ENCODE measurements around the gene DOCK9.
"Not testable (repeated sequence)": the region's sequence is repeated elsewhere in the genome, so short reads cannot be mapped to it uniquely, and the experiment has no call there.

Gene DOCK9

DNA sequence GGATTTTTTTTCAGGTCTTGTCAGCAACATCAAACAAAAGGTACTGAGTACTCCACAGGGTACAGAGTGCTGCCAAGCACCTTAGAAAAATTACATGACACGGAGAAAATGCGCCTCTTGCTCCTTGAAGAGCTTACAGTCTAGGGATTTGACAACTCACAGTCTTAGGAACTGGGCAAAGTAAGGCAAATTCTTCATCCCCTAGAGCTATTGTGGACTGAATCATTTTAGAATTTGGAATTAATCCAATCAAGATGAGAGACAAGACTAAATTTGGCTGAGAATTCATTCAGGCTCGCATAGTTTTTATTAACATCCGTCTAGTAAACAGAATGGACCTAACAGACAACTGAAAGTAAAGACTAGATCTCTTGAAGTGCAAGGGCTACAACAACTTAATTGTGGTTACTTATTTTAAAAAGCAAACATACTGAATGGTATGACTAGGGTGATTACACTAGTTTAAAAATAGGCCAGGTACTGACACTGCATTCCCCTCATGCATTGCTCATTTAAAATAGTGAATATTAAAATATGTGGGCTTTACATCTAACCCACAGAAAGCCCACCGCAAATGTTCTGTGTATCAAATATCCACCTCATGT is 165.6 kb downstream of the DOCK9 start:
- DNase-seq = not testable (repeated sequence)

DNA sequence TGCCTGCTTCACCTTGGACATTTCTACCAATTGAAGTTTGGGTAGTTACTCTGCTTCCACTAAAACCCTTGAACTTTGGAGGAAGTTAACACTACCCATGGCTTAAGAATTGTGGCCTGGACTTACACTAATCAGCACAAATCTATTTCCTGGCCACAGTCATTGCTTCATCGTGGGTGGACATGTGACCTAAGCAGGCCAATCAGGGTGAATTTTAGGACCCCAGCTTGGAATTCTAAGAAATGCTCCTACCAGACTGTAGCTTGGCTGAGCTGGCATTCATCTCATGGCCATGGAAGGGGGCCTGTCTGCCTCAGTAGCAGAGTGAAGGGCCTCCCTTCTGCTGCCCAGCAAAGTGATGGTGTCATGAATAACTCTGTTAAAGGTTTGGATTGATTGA is 167.1 kb downstream of the DOCK9 start:
- no peak for DNase-seq

DNA sequence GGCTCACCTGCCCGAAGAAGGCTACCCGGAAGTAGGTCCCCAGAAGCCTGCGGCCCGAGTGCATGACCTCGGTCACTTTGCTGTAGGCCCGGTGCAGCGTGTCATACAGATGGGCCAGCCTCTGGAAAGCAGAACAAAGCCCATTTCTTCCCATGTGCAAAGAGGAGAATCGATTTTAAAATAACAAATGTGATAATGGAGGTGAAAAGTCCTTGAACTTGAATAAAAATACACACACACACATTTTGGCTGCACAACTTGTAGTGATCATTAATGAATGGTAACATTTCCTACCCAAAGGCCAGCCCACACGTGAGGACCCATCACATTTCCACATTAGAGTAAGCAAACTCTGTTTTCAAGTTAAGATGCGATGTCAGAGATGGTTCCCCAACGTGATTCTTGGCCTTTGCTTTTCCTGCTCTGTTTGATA is 168.5 kb downstream of the DOCK9 start:
- no peak for DNase-seq

DNA sequence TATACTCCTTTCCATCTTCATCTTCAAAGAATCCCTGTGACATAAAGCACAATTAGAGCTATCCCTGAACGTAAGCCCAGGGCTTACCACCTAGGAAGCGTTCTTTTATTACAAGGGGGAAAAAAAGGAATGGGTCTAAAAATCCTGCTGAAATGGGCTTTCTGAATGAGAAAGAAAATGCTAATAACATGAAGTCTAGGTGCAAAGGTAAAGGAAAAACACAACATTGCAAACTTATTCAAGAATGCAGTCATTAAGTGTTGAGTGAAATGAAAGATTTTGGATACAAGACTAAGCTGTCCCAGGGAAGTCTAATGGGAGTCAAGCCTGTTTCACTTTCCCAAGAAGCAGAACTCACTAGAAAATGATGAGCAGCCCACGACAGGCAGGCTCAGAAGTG is 170.1 kb downstream of the DOCK9 start:
- no peak for DNase-seq

DNA sequence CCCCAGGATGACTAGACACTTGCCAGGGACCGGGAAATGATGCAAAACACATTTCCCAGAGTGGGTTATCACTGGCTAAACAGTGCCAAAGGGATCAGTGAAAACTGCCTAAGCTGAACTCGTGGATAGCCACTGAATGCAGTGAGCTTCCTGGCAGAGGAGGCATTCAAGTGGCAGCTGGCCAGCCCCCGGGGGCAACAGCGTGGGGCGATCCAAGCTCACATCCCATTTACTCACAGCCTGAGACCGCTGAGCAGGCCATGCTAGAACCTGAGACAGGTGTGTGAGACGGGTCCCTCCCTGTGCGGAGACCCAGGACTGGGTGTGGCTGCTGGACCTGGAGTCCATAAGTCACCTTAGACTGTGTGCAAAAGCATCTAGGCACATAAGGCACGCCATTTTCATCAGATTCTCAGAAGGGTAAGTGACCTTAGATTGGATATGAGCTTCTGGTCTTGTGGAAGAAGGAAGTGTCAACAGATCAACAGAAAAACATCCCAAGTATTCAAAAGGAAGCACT is 173.5 kb downstream of the DOCK9 start:
- no peak for DNase-seq

DNA sequence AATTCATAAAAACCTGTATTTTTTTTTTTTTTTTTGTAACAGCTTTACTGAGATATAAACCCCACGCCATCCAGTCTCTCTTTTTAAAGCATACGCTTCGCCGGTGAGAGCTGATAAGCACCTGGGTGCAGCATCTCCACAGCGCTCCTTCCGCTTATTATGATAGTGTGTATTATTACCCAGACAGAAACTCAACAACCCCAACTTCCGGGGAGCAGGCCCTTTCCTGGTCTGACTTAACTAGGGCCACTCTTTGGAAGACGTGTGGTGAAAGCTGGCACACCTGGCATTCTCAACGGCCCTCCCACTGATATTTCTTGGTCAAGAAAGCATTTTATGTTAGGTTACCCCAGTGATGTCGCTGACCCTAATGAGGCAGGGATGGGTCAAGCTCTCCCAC is 173.9 kb downstream of the DOCK9 start:
- no peak for DNase-seq

DNA sequence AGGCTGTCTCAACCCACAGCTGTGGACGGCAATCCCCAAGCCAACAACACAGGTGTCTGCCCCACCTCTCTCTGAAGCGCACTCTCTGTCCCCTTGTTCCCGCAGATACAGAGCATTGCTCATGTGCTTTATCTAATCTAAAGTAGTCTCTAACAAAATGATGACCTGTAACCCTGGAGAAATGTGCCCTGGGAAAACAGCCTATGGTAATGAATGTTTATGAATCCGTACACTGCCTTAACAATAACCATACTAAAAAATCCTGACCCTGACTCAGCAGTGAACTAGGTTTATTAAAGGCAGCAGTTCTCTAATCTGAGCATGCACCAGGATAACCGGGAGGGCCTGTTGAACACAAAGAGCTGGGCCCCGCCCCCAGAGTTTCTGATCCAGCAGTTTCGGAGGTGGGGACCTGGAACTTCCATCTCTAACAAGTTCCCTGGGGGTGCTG is 174.7 kb downstream of the DOCK9 start:
- DNase-seq = no peak

DNA sequence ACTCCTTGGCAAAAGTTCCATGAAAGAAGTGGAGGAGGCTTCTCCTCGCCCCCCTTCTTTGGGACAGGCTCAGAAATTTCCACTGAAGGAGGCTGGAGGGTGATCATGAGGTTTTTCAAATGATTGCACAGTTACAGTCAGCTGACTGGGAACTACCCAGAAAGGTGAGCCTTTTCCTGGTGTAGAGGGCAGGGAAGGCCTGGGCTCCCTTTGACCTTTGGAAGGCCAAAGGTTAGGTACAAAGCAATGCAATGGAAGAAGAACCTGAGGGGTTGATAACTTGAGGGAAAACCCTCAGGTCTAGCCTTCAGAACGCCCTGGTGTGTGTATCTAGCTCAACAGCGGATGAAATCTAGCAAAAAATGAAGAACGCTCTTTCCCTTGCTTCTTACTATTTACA is 175.3 kb downstream of the DOCK9 start:
- DNase-seq = no peak

DNA sequence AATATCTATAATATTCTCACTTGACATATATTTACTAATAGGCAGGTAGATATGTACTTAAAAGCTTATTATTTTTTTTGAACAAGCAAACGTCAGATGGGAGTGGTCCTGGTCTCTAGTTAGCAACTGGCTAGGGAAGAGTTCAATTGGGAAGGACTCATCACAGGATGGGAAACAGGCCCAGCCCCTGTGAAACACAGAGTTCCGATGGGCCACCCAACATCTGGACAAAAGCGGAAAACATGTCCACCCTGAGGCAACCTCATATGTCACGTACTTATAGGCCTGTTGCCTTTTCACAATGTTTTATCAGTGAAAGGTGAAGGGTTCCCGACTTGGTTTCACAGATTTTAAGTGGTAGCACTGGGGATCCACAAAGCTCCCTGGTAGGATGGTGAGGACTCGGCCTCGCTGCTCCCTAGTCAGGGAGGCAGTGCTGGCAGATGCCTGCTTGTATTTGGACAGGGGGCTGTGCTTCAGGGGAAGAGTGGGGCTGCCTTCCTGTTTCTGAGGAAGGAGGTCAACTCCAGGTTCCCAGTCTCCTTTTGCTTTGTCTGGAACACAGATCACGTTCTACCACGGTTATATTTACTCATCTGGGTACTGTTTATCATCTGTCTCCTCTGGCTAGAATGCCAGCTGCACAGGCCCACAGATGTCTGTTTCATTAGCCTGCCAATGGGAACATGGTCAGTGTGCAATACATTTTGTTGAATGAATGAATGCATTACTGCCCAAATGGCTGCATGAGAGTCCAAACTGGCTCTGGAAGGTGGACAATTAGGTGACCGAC is 176.0 kb downstream of the DOCK9 start:
- DNase-seq = no peak

DNA sequence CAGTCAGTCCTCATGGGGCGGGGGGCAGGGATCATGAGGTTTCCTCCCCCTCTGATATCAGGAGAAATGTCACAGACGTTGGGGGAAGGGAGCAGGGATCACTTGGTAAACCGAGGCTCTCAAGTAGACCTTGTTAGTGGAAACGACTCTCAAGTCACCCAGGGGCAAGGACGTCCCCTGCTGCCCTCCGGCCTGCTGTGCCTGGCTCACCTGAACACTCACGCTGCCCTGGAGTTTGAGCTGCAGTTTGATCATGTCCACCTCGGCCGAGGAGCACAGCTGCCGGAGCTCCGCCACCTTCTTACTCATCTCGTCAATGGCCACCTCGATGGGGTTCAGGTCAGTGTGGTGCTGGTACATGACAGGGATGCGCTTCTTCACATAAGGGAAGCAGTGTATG is 177.8 kb downstream of the DOCK9 start:
- DNase-seq = no peak

DNA sequence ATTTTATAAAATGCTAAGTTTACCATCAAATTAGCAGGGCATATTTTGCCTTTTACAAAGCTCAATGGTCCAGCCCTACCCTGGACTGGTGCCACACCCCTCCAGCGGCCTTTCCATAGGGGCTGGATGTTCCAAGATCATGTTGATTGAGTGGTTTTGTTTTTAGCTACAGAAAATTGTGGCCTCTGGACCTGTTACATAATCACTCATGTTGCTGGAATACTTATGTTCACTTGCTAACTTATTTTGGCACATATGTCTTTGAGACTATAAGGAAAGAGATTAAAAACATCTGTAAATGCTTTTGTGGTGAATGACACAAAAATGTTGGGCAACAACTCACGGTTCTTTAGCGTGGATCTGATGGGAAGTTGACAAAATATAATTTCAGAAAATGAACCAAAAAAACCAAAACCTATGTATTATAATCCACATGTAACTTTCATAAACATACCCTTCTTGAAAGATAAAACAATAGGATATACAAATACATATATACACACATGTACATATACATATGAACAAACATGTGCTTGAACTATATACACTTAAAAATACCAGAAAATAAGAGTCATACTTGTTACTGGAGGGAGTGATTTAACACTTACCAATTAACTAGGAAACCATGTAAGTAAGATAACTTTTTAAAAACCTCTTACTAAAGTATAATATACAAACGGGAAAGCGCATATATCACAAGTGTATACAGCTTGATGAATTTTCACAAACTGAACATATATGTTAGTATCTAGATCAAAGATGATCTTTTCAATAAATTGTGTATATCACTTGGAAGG is 178.8 kb downstream of the DOCK9 start:
- no peak for DNase-seq

DNA sequence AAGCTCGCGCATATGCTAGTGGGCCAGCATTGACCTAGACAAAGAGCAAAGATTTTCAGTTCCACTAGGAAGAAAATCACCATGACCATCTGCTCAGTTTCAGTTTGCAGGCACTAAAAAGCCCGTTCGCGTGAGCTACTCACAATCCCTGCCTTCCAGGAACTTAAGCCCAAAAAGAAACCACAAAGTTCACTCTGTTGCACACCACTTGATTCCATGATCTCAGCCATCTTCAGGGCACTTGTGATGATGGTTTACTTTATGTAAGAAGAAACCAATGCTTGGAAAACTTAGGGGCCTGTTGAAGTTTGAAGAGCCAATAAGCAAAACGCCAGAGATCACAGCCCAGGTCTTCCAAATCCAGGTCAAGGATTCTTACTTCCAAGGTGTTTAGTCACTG is 180.4 kb downstream of the DOCK9 start:
- DNase-seq = no peak

DNA sequence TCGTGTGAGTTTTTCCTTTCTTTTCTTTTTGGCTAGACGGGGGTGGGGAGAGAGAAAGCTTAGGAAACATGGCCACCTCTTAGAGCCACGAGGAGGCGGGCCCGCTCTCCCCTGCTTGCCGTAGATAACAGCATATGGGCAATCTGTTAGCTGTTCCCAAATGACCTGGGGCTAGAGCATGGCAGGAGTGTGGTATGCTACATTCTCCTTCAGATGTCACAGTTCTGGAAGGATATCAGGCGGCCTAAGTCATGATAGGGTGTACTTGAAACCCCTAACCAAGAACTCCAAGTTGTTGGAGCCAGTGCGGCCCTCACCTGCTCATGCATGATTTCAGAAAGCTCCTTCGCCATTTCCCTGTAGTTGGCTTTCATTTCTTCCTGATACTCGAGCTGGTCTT is 181.1 kb downstream of the DOCK9 start:
- no peak for DNase-seq

DNA sequence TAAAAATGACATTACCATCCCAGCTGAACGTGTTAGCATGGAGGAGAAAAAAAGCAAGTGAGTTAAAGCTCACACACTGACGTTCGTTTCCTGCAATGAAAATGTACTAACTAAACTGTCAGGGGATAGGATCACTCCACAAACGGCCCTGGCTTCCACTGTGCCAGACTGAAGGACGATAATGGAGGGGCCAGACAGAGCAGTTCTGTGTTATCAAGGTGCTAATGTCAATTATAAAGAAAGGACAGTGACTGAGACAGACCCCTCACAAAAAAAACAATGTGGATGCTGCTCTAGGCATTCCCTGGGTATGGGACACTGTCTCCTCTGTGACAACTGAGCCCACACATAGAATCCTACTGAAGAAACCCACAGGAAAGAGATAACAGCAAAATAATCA is 181.7 kb downstream of the DOCK9 start:
- DNase-seq = no peak

DNA sequence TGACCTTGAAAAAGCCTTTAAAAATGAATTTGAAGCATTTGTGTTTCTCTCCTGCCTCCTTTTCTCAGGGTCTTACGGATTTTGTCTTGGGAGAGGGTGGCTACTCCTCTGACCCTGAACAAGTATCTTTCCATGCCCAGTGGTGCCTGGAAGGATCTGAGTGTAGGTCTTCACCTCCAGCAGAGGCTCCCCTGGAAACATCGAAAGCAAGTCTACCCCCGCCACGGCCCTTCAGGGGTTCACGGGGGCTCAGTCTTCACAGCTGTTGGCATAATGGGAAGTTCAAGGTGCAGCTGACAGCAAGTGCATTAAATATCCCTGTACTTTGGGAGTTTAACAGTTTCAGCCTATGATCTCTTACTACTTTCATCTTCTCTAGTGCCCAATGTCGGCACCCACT is 182.6 kb downstream of the DOCK9 start:
- no peak for DNase-seq

DNA sequence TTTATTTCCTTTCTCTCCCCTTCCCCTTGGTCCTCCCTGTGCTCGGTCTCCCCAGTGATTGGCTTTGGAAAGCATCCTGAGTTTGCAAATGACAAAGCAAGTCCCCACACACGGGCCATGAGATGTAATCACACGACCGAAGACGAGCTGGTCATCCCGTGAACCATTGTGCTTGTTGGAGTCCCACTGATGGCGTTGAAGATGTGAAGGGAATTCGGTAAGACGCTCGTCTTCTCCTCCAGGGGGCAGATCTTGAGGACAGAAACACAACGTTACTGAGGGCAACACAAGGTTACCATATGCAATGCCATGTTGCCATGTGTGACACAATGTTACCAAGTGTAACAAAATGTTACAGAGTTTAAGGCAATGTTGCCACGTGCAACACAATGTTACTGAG is 183.4 kb downstream of the DOCK9 start:
- DNase-seq = no peak

DNA sequence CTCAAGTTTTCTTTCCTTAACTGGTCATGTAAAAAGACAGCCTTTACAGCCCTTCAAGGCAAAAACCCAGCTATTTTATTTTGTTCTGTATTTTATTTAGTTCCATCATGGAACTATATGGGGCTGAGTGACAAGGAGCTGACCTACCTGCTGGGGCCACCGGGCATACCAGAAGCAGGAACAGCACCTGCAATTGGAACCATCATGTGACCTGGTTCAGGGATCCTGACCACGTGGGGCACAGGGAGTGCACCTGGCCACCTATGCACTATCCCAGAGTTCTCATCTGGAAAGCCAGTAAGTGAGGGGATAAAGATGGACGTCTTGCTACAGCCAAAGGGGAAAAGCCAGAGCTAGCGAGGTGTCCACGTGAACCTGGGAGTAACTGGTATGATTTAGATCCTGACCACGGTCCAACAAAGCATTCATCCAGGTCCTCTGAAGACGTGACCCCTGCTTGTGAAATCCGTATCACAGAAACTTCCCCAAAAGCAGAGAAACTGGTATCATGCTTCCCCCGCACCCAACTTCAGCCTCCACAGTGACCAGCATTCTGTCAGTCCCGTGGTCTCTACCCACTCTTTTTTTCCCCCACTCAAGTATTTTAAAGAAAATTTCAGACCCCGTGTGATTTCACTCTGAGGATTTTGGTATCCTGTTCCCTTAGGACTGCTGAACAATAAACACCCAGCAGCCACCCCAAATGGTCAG is 184.9 kb downstream of the DOCK9 start:
- no peak for DNase-seq

DNA sequence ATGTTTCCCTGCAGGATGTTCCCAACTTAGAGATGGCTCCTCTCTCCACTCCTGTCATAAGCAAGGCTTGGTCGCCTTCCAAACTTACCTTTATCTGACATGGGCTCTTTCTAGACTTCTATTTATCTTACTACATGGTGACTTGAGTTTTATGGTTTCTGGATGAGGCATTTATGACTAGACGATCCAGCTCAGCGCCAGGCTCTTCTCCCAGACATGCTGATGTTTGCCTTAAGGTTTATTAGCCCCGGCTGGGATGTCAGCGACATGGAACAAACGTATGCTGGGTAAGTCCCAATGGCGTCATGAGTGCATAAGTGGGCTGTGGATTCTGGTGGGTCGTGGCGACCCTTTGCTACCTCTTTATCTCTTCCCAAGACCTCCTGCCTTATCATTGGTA is 185.5 kb downstream of the DOCK9 start:
- DNase-seq = no peak

DNA sequence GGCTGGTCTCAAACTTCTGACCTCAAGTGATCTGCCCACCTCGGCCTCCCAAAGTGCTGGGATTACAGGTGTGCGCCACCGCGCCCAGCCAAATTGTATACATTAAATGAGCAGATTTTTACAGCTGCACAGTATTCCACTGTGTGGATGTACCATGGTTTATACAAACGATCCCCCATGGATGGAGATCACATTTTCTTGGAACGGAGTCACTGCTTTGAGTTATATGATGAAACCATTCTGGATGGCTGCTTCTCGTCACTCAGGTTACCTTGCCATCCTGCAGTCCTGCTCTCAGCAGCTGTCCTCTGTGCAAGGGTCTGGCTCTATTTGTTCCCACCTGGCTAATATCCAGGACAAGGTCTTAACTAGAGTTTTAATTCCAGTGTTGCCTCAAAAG is 186.3 kb downstream of the DOCK9 start:
- no peak for DNase-seq

DNA sequence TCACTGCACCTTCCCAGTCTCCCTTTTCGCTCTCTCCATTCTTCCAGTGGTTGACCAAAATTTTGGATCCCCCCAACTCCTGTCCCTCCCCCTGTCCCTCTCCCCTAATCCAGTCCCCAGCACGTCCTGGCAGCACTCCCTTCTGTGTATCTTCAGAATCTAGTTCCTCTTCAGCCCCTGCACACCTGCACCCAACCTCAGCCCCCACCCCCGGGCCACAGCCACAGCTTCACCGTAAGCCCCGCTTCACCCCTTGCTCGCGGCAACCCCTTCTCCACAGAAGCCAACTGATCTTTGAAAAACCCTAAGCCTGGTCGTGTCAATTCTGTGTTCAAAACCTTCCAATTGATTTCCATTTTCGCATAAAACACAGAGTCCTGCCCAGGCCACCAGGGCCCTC is 189.9 kb downstream of the DOCK9 start:
- DNase-seq = no peak

DNA sequence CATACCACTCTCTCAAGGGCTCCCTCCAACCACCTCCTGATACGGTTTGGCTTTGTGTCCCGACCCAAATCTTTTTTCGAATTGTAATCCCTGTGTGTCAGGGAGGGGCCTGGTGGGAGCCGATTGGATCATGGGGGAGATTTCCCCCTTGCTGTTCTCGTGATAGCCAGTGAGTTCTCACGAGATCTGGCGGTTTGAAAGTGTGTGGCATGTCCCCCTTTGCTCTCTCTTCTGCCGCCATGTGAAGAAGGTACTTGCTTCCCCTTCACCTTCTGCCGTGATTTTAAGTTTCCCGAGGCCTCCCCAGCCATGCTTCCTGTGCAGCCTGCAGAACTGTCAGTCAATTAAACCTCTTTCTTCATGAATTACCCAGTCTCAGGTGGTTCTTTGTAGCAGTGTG is 190.7 kb downstream of the DOCK9 start:
- no peak for DNase-seq

DNA sequence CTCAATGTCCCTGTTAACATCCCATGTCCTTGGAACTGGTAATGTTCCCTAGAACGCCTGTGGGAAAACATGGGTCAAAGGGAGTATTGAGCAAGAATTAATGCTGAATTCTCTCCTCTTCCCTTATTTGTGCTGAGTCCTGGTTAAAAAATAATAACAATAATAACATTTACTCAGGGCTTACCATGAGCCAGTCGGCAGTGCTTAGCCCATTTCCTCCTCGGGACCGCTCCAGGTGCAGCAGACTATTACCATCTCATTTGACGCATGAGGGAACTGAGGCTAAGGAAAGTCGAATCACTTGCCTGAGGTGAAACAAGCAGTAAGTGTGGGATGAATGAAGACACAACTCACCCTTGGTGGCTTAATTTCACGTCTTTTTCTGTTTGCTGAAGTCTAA is 191.8 kb downstream of the DOCK9 start:
- no peak for DNase-seq

DNA sequence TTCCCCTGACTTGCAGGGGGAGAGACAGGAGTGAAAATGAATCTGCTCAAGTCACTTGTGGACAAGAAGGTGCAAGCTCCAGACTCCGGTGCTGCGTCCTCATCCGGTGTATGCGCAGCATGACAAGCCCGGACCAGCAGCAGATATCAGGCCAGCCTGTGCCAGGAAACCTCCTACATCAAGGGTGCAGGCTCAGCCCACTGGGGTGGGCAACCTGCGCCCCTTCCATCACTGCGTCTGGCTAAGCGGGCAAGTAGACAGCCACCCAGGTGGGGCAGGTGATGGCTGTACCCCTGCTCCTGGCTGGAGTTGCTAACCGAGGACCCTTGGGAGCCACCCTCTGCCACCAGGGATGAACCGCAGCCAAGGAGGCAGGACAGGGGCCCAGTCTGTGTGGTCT is 192.5 kb downstream of the DOCK9 start:
- DNase-seq = no peak

All from NCI-H345 (cell line).